PFSK-1 (cell line): ENCODE data around the gene POP4.

Source experiments
- SIN3A ChIP-seq: IDR thresholded peaks from 2 replicates; pipeline ENCODE4 v1.6.1; 2012; ENCODE audit warnings: mild to moderate bottlenecking, low read length, moderate library complexity, borderline replicate concordance; ENCODE audit not compliant: insufficient read depth
- TAF1 ChIP-seq: IDR thresholded peaks from 2 replicates; pipeline ENCODE4 v1.6.1; 2012; ENCODE audit warnings: low read length, control low read depth, borderline replicate concordance; ENCODE audit not compliant: insufficient read depth
- TF ChIP-seq, protein P1 (sequence below), 2 experiments: IDR thresholded peaks; 2 replicates each; pipeline versions ENCODE4 v1.6.1 to v1.8.0; 2011 to 2012; ENCODE audit warnings: low read depth in 2 of 2, low read length in 2 of 2, control low read depth in 1 of 2, inconsistent platforms in 1 of 2, mild to moderate bottlenecking in 1 of 2, moderate library complexity in 1 of 2; ENCODE audit not compliant: insufficient read depth in 1 of 2

DNA sequence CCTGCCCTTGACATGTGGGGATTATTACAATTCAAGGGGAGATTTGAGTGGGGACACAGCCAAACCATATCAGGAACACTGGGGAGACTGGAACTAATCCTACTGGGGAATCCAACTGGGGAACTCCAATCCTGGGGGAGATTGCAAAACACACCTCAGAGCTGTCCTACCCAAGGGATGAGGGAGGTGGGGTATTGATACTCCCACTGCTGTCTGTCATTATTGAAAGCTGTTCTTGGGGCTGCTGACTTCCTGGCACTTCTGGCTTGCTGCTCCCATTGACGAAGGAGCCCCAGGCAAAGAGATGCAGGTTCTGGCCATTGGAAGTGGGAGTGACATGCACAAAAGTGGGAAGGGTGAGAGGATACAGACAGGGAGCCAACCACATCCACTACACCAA lies 24.7 kb upstream of the POP4 start:
- no peak for TF ChIP-seq TAF1
- TF ChIP-seq SIN3A, result no peak
- TF ChIP-seq, protein P1, sequence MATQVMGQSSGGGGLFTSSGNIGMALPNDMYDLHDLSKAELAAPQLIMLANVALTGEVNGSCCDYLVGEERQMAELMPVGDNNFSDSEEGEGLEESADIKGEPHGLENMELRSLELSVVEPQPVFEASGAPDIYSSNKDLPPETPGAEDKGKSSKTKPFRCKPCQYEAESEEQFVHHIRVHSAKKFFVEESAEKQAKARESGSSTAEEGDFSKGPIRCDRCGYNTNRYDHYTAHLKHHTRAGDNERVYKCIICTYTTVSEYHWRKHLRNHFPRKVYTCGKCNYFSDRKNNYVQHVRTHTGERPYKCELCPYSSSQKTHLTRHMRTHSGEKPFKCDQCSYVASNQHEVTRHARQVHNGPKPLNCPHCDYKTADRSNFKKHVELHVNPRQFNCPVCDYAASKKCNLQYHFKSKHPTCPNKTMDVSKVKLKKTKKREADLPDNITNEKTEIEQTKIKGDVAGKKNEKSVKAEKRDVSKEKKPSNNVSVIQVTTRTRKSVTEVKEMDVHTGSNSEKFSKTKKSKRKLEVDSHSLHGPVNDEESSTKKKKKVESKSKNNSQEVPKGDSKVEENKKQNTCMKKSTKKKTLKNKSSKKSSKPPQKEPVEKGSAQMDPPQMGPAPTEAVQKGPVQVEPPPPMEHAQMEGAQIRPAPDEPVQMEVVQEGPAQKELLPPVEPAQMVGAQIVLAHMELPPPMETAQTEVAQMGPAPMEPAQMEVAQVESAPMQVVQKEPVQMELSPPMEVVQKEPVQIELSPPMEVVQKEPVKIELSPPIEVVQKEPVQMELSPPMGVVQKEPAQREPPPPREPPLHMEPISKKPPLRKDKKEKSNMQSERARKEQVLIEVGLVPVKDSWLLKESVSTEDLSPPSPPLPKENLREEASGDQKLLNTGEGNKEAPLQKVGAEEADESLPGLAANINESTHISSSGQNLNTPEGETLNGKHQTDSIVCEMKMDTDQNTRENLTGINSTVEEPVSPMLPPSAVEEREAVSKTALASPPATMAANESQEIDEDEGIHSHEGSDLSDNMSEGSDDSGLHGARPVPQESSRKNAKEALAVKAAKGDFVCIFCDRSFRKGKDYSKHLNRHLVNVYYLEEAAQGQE (IDR thresholded peaks at IDR 0.05; ENCODE audit: insufficient read depth in 1 of 2, low read depth in 2 of 2, low read length in 2 of 2), result no peak
